ENCODE results near the gene FZR1.
"Not testable (repeated sequence)": the region's sequence is repeated elsewhere in the genome, so short reads cannot be mapped to it uniquely, and the experiment has no call there.

Gene FZR1

GRCh38 chr19:3547301-3547731 lies 41.2 kb downstream of the FZR1 start:
- DNase-seq (ENCODE audit: low spot score) = no peak

GRCh38 chr19:3547767-3548282 lies 41.7 kb downstream of the FZR1 start:
- no peak for DNase-seq (ENCODE audit: low spot score)

GRCh38 chr19:3548606-3549005 lies 42.5 kb downstream of the FZR1 start:
- no peak for DNase-seq (ENCODE audit: low spot score)

- no peak for DNase-seq (ENCODE audit: low spot score)
Observed at GRCh38 chr19:3549816-3550215, 43.7 kb downstream of the FZR1 start.

GRCh38 chr19:3550947-3551791 lies 45.1 kb downstream of the FZR1 start:
- no peak for DNase-seq (ENCODE audit: low spot score)

GRCh38 chr19:3551792-3552095 lies 45.6 kb downstream of the FZR1 start:
- DNase-seq (ENCODE audit: low spot score) = no peak

- DNase-seq (ENCODE audit: low spot score) = no peak
Observed at GRCh38 chr19:3554254-3555083, 48.4 kb downstream of the FZR1 start.

- DNase-seq (ENCODE audit: low spot score) = no peak
Observed at GRCh38 chr19:3555653-3556422, 49.7 kb downstream of the FZR1 start.

- DNase-seq (ENCODE audit: low spot score) = no peak
Observed at GRCh38 chr19:3556423-3556977, 50.4 kb downstream of the FZR1 start.

GRCh38 chr19:3556978-3557460 lies 50.9 kb downstream of the FZR1 start:
- DNase-seq (ENCODE audit: low spot score) = peak; percentile 61

GRCh38 chr19:3557461-3558248 lies 51.5 kb downstream of the FZR1 start, which contains the start of gene MFSD12:
MFSD12 (minus strand) TSS chr19:3557586; CDS start chr19:3557403, 183 bp downstream.
- DNase-seq (ENCODE audit: low spot score) = peak; percentile 95

GRCh38 chr19:3563709-3564524 lies 57.8 kb downstream of the FZR1 start:
- DNase-seq (ENCODE audit: low spot score) = no peak

- no peak for DNase-seq (ENCODE audit: low spot score)
Observed at GRCh38 chr19:3565139-3565538, 59.0 kb downstream of the FZR1 start.

- not testable (repeated sequence) for DNase-seq (ENCODE audit: low spot score)
Observed at GRCh38 chr19:3570042-3570441, 63.9 kb downstream of the FZR1 start.

- DNase-seq (ENCODE audit: low spot score) = no peak
Observed at GRCh38 chr19:3570606-3571011, 64.5 kb downstream of the FZR1 start.

- DNase-seq (ENCODE audit: low spot score) = peak; percentile 98
Observed at GRCh38 chr19:3572132-3572854, 66.2 kb downstream of the FZR1 start.

GRCh38 chr19:3572855-3573161 lies 66.7 kb downstream of the FZR1 start, which contains the start of gene HMG20B:
HMG20B (plus strand) TSS chr19:3572944; CDS start chr19:3573310, 366 bp downstream.
- no peak for DNase-seq (ENCODE audit: low spot score)

GRCh38 chr19:3573162-3573857 lies 67.2 kb downstream of the FZR1 start:
- DNase-seq (ENCODE audit: low spot score) = no peak
